ENCODE results near the gene PCMT1. TPM values are rescaled to one million over a fixed set of nuclear protein-coding genes. Genes with fewer than 3 reads are reported as not detected.

PCMT1 gene
- total and polyA plus RNA-seq, 2 experiments from 2014 or later = 110 to 126 TPM

GRCh38 chr6:149766156-149766769 is 16.7 kb downstream of the PCMT1 start:
- H3K36me3 ChIP-seq (replicated peaks; ENCODE audit: insufficient read depth, low read depth) = no peaks in the 10 kb centered on the region
- no peaks in the 10 kb centered on the region for H3K4me1 ChIP-seq (ENCODE audit: insufficient read depth)
- DNase-seq (ENCODE audit: low spot score) = no peak
- TF ChIP-seq CTCF (IDR thresholded peaks at IDR 0.05; ENCODE audit: poor library complexity) = no peak
- TF ChIP-seq EZH2phosphoT487 (IDR thresholded peaks at IDR 0.05; ENCODE audit: low read depth, severe bottlenecking, unreplicated experiment) = no peak
- no peak for TF ChIP-seq EZH2 (IDR thresholded peaks at IDR 0.05; ENCODE audit: borderline replicate concordance)
- WGBS (ENCODE audit: low lambda C conversion rate, missing lambda C conversion rate) = 79% methylated on average over 3 of the region's 3 CpGs
- no peaks in the 10 kb centered on the region for H3K9me2 ChIP-seq (replicated peaks; ENCODE audit: insufficient read depth)
- H2AFZ ChIP-seq = no peak overlapping the region
- no peaks in the 10 kb centered on the region for H3K27me3 ChIP-seq
- no peaks in the 10 kb centered on the region for H4K20me1 ChIP-seq (ENCODE audit: insufficient read depth, poor library complexity, severe bottlenecking)
- H3K4me3 ChIP-seq = no peak overlapping the region
- peaks cover 11% of the 10 kb centered on the region for H3K9me3 ChIP-seq (ENCODE audit: low read depth)
- H3K79me2 ChIP-seq = peaks cover 71% of the 10 kb centered on the region
- no peak overlapping the region for H3K27ac ChIP-seq
- H3K4me2 ChIP-seq = no peak overlapping the region

- TF ChIP-seq EZH2 (IDR thresholded peaks at IDR 0.05; ENCODE audit: borderline replicate concordance) (no peak), EZH2phosphoT487 (IDR thresholded peaks at IDR 0.05; ENCODE audit: low read depth, severe bottlenecking, unreplicated experiment) (no peak), CTCF (IDR thresholded peaks at IDR 0.05; ENCODE audit: poor library complexity) (no peak)
- no peaks in the 10 kb centered on the region for H3K4me1 ChIP-seq (ENCODE audit: insufficient read depth)
- H2AFZ ChIP-seq = no peak overlapping the region
- peaks cover 48% of the 10 kb centered on the region for H3K79me2 ChIP-seq
- no peak overlapping the region for H3K27ac ChIP-seq
- no peaks in the 10 kb centered on the region for H4K20me1 ChIP-seq (ENCODE audit: insufficient read depth, poor library complexity, severe bottlenecking)
- H3K36me3 ChIP-seq (replicated peaks; ENCODE audit: insufficient read depth, low read depth) = no peaks in the 10 kb centered on the region
- peaks cover 11% of the 10 kb centered on the region for H3K9me3 ChIP-seq (ENCODE audit: low read depth)
- DNase-seq (ENCODE audit: low spot score) = no peak
- H3K27me3 ChIP-seq = no peaks in the 10 kb centered on the region
- 93% methylated on average over 2 of the region's 2 CpGs for WGBS (ENCODE audit: low lambda C conversion rate, missing lambda C conversion rate)
- no peak overlapping the region for H3K4me2 ChIP-seq
- H3K9me2 ChIP-seq (replicated peaks; ENCODE audit: insufficient read depth) = no peaks in the 10 kb centered on the region
- no peak overlapping the region for H3K4me3 ChIP-seq
Observed at GRCh38 chr6:149769676-149770075, 20.1 kb downstream of the PCMT1 start.

GRCh38 chr6:149771185-149771584 is 21.6 kb downstream of the PCMT1 start:
- Histone ChIP-seq H4K20me1 (ENCODE audit: insufficient read depth, poor library complexity, severe bottlenecking) (no peaks in the 10 kb centered on the region), H3K9me3 (ENCODE audit: low read depth) (peaks cover 5% of the 10 kb centered on the region), H3K4me3 (no peak overlapping the region), H3K27ac (no peak overlapping the region), H3K9me2 (replicated peaks; ENCODE audit: insufficient read depth) (no peaks in the 10 kb centered on the region), H3K27me3 (no peaks in the 10 kb centered on the region), H2AFZ (no peak overlapping the region), H3K4me1 (ENCODE audit: insufficient read depth) (no peaks in the 10 kb centered on the region), H3K79me2 (peaks cover 39% of the 10 kb centered on the region), H3K36me3 (replicated peaks; ENCODE audit: insufficient read depth, low read depth) (no peaks in the 10 kb centered on the region), H3K4me2 (no peak overlapping the region)
- 97% methylated on average over 3 of the region's 3 CpGs for WGBS (ENCODE audit: low lambda C conversion rate, missing lambda C conversion rate)
- DNase-seq (ENCODE audit: low spot score) = no peak
- no peak for TF ChIP-seq CTCF (IDR thresholded peaks at IDR 0.05; ENCODE audit: poor library complexity)
- no peak for TF ChIP-seq EZH2phosphoT487 (IDR thresholded peaks at IDR 0.05; ENCODE audit: low read depth, severe bottlenecking, unreplicated experiment)
- TF ChIP-seq EZH2 (IDR thresholded peaks at IDR 0.05; ENCODE audit: borderline replicate concordance) = no peak

Measured in hepatocyte (in vitro differentiated cells).